NB4 (cell line): ENCODE results near the gene SPPL3.

Source experiments
- MYC ChIP-seq: IDR thresholded peaks from 2 replicates; pipeline ENCODE4 v1.6.1; 2011; ENCODE audit warnings: low read depth, low read length
- TF ChIP-seq, protein P1 (sequence below): IDR thresholded peaks from one replicate; pipeline ENCODE4 v1.5.1; 2012; ENCODE audit warnings: low read depth, low read length

DNA sequence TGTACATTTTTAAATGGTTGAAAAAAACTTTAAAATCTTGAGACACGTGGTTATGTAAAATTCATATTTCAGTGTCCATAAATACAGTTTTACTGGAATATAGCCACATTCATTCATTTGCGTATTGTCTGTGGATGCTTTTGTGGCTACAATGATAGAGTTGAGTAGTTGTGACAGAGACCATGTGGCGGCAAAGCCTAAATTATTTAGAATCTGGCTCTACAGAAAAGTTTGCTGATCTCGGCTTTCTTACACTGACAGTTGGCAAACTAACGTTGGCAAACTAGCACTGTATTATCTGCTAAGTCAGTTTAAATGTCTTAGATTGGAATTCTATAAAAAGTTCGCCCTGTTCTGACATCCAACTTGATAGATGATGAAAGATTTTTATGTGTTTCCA, 191.5 kb downstream of the SPPL3 start:
- TF ChIP-seq, protein P1, sequence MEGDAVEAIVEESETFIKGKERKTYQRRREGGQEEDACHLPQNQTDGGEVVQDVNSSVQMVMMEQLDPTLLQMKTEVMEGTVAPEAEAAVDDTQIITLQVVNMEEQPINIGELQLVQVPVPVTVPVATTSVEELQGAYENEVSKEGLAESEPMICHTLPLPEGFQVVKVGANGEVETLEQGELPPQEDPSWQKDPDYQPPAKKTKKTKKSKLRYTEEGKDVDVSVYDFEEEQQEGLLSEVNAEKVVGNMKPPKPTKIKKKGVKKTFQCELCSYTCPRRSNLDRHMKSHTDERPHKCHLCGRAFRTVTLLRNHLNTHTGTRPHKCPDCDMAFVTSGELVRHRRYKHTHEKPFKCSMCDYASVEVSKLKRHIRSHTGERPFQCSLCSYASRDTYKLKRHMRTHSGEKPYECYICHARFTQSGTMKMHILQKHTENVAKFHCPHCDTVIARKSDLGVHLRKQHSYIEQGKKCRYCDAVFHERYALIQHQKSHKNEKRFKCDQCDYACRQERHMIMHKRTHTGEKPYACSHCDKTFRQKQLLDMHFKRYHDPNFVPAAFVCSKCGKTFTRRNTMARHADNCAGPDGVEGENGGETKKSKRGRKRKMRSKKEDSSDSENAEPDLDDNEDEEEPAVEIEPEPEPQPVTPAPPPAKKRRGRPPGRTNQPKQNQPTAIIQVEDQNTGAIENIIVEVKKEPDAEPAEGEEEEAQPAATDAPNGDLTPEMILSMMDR: no peak
- no peak for TF ChIP-seq MYC
